ENCODE results near the gene CETP.
"Not testable (repeated sequence)": the region's sequence is repeated elsewhere in the genome, so short reads cannot be mapped to it uniquely, and the experiment has no call there.

CETP gene

GRCh38 chr16:56964243-56965148 is 2.7 kb downstream of the CETP start:
- DNase-seq: peak; percentile 92

GRCh38 chr16:56965149-56966092 is 3.7 kb downstream of the CETP start:
- peak; percentile 20 for DNase-seq

- DNase-seq: no peak
Measured at GRCh38 chr16:56966093-56966475, 4.3 kb downstream of the CETP start.

- DNase-seq: peak; percentile 22
Measured at GRCh38 chr16:56967733-56968132, 6.0 kb downstream of the CETP start.

GRCh38 chr16:56969769-56970168 is 8.0 kb downstream of the CETP start:
- no peak for DNase-seq

- no peak for DNase-seq
Measured at GRCh38 chr16:56970934-56971767, 9.4 kb downstream of the CETP start.

GRCh38 chr16:56971768-56972043 is 10.0 kb downstream of the CETP start:
- DNase-seq: no peak

- no peak for DNase-seq
Measured at GRCh38 chr16:56972403-56973293, 10.9 kb downstream of the CETP start.

- DNase-seq: no peak
Measured at GRCh38 chr16:56973294-56973689, 11.5 kb downstream of the CETP start.

- not testable (repeated sequence) for DNase-seq
Measured at GRCh38 chr16:56973899-56974298, 12.1 kb downstream of the CETP start.

- no peak for DNase-seq
Measured at GRCh38 chr16:56974549-56975300, 13.0 kb downstream of the CETP start.

GRCh38 chr16:56975714-56976113 is 14.0 kb downstream of the CETP start:
- DNase-seq: no peak

GRCh38 chr16:56977216-56977615 is 15.5 kb downstream of the CETP start:
- no peak for DNase-seq

- DNase-seq: no peak
Measured at GRCh38 chr16:56977823-56978430, 16.2 kb downstream of the CETP start.

- no peak for DNase-seq
Measured at GRCh38 chr16:56980201-56980535, 18.4 kb downstream of the CETP start.

GRCh38 chr16:56980792-56981724 is 19.3 kb downstream of the CETP start:
- no peak for DNase-seq

GRCh38 chr16:56981729-56982271 is 20.1 kb downstream of the CETP start:
- no peak for DNase-seq

GRCh38 chr16:56982695-56983094 is 20.9 kb downstream of the CETP start:
- no peak for DNase-seq

- no peak for DNase-seq
Measured at GRCh38 chr16:56983211-56983751, 21.5 kb downstream of the CETP start.

All from HCEC 1CT (cell line).